GM18507 (cell line): ENCODE results near the gene SLC35B3.
"Not testable (repeated sequence)": the region's sequence is repeated elsewhere in the genome, so short reads cannot be mapped to it uniquely, and the experiment has no call there.

ENCODE experiments used
- DNase-seq: peaks from one replicate; pipeline ENCODE4 v3.0.0; 2011; ENCODE audit warnings: low read depth; ENCODE audit not compliant: insufficient read length; ENCODE audit errors: extremely low spot score
- FAIRE-seq: peaks from 2 replicates; lab custom pipeline; 2011; peaks lifted over from hg19 to GRCh38; lab: Jason Lieb, UNC

Gene SLC35B3

DNA sequence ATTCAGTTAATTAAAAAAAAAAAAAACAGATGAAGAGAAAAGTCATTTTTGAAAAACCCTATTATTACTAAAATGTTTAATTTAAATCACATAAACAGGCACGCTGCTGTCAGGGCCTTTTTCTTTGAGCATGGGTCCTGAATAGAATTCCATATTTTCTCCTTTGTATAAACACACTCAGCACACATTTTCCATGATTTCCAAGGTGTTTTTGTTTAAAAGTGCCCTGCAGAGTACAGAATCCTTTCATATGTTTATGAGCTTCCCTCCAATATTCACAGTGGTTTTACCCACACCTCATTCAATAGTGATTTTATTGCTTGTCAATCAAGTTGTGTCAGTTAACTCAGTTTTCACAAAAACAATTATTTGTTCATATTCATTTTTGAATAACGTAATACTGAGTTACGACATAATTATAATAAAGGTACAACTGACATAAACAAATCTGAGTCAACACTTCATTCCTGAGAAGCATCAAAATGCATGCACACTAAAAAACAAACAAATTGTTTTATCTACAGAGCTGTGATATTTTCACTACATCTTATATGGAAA, 15.2 kb downstream of the SLC35B3 start:
- DNase-seq (no peak), FAIRE-seq (no peak)

DNA sequence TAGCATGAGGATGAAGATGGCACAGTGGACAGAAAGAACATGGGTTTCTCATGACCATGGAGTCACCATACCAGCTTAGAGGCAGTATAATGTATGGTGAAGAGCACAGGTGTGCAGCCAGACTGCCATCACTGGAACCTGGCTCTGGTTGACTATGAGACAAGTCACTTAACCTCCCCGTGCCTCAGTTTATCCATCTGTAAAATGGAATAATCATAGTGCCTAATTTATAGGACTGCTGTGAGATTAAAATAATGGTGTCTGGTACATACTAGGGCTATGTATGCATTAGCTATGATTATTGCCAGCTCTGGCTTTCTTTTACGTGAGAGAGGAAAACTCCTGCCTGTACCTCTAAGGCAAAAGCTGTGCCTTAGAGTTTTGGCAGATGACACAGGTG, 19.4 kb downstream of the SLC35B3 start:
- DNase-seq: no peak
- no peak for FAIRE-seq

DNA sequence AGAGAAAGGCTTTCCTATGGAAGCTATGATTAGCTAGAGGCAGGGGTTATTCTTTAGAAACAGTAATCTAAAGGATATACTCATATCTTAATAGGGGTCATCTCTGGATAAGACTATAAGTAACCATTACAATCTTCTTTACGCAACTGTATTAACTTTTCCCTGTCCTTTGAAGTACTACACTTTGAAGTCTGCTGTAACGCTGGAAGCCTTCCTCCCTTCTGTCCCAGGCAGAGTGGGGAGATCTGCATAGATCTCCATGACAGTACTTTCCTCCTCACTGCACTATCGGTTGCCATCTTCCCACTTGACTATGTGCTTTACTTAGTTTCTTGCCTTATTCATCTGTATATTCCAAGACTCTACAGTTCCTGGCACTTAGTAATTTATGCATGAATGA, 20.1 kb downstream of the SLC35B3 start:
- DNase-seq (no peak), FAIRE-seq (no peak)

DNA sequence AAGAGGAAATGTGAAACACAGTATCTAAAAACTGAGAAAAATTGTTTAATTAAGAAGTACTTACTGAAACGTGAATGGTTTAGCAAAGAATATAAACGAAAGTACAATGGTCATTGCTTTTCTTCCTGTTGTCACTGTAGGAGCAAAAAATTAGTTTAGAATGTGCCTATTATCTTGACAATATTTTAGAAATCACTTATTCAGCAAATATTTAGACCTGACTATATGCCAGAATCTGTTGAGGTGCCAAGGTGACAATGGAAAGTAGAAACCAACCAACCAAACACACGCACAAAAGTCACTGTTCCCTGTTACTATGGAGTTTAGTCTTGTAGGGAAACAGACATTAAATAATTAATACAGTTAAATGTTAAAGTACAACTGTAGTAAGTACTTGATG, 20.5 kb downstream of the SLC35B3 start:
- DNase-seq (no peak), FAIRE-seq (no peak)

DNA sequence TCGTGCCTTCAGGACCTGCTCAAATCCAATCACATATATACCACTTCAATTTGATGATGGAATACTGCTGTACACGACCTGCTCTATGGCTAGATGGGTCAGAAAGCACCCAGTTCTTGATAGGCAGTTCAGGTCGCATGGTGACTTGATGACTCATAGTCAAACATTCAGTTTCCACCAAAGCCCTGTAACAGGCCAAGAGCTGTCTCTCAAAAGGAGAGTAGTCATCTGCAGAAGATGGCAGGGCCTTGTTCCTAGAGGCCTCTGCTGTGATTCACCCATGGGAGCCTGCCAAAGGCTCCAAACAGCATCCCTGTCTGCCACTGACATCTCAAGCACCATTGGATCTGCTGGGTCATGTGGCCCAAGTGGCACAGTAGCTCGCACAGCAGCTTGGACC, 29.4 kb downstream of the SLC35B3 start:
- not testable (repeated sequence) for FAIRE-seq, DNase-seq

DNA sequence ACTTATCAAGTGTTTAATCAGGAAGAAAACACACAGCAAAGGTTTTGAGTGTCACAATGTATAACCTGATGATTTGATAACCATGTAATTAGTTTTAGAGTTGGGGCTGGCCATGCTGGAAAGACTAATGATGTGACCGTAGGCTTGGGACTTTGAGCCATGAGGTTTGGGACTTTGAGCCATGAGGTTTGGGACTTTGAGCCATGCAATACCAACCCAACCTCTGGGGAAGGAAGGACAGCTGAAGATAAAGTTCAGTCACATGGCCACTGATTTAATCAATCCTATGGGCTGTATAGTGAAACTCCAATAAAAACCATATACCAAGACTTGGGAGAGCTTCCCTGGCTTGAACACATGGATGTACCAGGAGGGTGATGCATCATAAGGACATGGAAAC, 32.8 kb downstream of the SLC35B3 start:
- FAIRE-seq: no peak
- no peak for DNase-seq

DNA sequence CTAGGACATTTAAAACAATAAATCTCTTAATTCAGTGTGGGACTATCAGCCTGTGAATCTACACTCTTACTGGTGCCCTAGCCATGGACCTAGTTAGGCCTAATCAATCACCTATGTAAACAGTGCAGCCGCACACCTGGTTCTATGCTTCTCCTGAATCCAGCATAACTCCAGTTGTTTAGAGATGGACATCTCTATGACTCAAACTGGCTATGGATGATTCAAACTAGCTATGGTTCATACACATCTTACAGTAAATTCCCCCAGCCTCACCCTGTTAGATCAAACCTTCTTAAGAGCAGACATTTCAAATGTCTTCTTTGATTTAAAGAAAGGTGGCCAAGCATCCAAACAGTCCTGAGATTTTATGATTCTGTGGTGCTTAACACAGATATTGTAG, 34.7 kb downstream of the SLC35B3 start:
- DNase-seq (no peak), FAIRE-seq (no peak)

DNA sequence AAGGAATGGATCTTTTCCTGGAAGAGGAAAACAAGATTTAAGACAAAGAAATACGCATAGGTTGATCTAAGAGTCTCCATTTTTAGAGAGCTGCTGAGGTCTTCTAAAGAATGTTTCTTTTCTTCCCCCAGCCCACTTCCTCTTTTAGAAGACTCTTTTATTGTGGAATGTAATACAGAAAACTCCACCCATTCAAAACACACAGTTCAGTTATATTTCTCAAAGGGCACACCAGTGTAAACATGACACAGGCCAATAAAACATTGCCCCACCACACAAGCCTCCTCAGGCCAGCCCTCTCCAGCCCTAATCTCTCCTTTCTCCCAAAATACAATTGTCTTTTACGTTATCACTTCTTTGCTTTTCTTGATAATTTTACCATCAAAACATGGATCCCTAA, 42.8 kb downstream of the SLC35B3 start:
- no peak for FAIRE-seq
- DNase-seq: no peak

DNA sequence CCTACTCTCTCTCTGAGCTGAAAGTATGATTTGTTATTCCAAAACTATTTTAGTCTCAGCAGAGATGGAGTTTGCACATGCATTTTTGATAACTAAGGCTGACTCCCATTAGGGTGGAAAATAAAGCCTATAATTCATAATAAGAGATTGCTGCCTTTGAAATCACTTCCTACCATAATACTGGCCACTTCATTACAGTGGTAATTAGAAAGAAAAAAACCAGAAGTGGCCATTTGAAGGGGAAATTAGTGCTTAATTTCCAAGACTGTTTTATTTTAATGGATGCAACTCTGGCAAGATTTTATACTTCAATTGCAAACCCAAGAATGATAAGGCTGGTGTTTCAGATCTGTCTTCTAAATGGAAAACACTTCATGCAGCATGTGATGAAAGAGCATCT, 43.4 kb downstream of the SLC35B3 start:
- DNase-seq (no peak), FAIRE-seq (no peak)

DNA sequence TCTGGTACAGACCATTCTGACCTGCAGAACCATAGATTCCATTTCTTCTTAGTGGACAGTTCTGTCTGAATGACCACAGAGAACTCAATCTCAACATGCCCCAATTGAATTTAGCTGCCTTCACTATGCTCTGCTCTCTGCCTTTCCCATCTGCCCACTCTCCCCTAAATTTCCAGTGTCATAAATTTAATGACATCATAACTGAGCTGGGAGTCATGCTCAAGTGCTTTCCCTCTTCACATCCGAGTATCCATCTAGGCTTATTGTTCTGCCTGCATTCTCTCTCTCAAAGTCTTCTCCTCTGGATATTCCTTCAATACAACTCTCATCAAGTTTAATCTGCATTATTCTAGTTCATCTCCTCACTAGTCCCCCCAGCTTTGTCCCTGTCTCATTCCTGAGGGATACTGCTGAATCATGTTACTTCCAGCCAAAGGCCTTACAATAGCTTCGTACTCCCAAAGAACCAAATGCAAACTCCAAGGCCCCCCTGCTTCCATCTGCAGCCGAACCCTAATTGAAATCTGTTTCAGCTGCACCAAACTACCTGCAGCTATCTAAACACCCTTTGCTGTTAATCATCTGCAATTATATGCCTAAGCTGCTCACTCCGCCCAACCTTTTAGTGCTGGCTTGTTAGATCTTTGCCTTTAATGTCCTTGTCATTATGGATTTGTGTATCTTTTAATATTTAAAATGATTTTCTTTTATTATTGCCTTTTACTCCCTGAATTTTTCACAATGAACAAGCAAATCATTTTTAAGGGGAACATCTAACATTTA, 46.1 kb downstream of the SLC35B3 start:
- no peak for DNase-seq
- no peak for FAIRE-seq

DNA sequence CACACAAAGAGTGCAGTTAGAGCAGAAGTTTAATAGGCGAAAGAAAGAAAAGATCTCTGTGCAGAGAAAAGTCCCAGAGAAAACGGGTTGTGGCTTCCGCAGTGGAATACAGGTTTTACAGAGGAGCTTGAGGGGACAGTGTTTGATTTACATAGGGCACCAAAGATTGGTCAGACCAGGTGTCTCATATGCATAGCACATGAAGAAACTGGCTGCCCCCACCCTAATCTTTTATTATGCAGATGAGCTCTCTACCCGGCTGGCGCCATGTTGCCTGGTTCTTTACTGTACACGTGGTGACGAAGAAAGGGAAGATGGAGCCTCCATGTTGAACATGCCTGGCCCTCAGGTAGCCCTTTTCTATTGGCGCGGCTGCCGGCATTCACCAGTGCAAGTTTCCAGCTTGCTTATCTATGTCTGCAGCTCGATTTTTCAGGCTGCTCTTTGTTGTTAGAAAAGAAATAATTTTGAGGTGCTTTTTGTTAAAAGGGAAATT, 47.4 kb downstream of the SLC35B3 start:
- no peak for FAIRE-seq

DNA sequence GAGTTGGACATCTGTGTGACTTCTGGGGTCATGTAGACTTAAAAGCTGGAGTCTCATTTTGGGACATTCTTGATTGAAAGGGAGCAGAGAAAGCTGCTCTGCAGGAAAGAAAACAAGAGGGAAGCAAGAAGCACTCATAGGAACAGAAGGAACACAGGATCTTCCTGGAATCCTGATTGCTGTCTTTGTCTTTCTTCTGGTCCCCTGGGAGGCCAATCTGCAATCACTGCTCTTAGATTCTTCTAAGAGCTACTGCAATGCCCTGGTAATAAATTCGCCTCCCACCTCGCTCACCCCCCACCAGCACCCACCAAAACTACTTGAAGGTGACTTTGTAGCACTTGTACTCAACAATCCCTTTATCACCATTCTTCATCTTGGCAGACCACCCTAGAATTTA, 51.8 kb downstream of the SLC35B3 start:
- DNase-seq (no peak), FAIRE-seq (no peak)

More for the DNA sequence above, 47.4 kb downstream of the SLC35B3 start:
- DNase-seq: no peak

DNA sequence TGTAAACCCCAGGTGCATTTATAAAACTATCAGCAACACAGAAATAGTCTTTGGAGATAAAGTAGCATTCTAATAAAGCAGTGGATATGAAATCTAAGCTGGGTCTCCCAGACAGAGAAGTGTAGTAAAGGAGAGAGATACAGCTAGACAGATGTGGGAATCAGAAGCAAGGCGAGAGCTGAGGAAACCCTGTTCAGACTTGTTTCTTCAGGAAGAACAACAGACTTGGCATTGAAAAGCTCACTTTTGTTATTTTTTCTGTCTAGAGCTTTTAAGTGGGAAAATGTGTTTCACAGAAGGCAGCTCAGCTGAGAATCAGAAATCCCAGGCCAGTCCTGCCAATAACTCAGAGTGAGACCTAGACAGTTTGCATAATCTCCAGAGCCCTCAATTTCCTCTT, 52.9 kb downstream of the SLC35B3 start:
- DNase-seq: no peak

DNA sequence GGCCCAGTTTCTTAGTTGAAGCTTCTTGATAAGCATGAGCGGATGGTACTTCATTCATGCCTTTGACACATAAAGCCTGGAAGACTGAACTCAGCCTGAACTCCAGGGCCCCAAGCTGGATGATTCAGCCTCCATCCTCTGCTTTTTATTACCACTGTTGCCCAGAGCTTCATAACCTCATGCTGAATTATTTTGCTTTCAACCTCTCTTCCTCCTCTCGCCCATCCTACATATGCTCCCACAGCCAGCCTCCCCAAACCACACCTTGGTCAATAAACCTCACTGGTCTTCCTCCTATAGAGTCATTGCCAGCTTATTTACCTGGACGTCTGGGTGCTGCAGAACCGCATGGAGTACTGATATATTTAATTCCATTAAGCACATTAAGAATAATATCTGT, 59.4 kb downstream of the SLC35B3 start:
- FAIRE-seq (no peak), DNase-seq (no peak)

More for the DNA sequence above, 52.9 kb downstream of the SLC35B3 start:
- no peak for FAIRE-seq
